Measurements from ENCODE around the gene KIAA1217. TPM values are rescaled to one million over a fixed set of nuclear protein-coding genes. Genes with fewer than 3 reads are reported as not detected.

The KIAA1217 gene
- total RNA-seq, 1 donor from 2014 or later = 33.3 TPM

DNA sequence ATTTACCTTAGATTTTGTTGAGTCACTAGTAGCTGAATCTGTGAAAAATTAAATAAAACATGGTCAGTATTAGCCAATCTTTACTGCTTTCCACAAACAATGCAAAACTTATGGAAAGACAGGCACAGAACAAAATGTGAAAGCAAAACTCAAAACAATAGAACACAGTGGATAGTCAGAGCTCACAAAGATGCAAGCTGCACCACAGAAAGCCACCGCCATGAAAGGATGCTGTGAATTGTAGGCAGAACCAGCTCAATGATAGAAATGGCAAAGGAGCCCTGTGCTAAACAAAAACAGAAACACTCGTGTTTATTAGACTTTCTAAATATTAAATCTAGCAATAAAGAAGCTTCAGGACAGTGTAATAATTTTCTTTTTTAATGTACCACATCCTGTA, 380.3 kb downstream of the KIAA1217 start:
- no peak for DNase-seq (ENCODE audit: low read depth)

GRCh38 chr10:24590697-24591457, 381.9 kb downstream of the KIAA1217 start:
- no peak for DNase-seq (ENCODE audit: low read depth)

DNA sequence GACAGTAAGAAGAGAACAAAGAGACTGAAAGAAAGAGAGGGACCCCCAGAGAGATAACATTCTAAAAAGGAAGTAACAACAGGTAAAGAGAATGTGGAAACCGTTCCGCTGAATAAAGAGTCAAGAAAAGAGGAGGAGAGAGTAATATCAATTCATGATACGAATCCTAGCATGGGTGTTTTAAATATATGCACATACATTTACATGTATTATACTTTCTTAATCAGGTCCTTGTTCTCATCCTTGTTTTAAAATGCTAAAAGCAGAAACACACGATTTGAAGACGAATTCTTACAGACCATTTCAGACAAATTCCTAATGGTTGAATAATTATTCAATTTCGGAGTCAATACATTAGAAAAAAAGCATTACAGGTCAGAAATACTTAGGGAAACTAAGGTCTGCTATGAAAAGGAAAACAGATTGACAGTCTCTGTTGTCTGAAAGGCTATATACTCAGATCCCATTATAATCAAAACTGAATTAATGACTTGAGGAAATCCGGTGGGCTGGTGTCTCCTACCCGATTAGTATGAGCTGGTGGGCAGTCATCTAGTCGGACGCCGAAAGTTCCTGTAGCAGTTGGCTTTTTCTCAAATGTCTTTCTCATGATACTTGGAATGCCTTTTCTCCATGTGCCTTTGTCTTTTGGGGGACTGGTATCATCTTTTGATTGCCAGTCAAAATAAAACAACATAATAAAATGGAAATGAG, 387.4 kb downstream of the KIAA1217 start:
- no peak for DNase-seq (ENCODE audit: low read depth)

GRCh38 chr10:24597426-24597825, 388.5 kb downstream of the KIAA1217 start:
- DNase-seq (ENCODE audit: low read depth) = no peak

Data from renal cortical epithelial cell (primary cell).